GM13976 (cell line): ENCODE results near the gene SMTNL1.
A peak's percentile ranks its signal among the peaks of the same experiment; 100 is the strongest.

Experiments
- DNase-seq: peaks from one replicate; pipeline ENCODE4 v3.0.0; 2012; ENCODE audit warnings: low spot score
- CTCF ChIP-seq: IDR thresholded peaks from 2 replicates; pipeline ENCODE4 v1.5.1; 2012; ENCODE audit warnings: borderline replicate concordance, mild to moderate bottlenecking; ENCODE audit not compliant: insufficient read depth; ENCODE audit errors: extremely low read depth, missing control alignments, control extremely low read depth
- in situ Hi-C: fragments of 300-500 bp; cut with MboI; formaldehyde crosslinking; loops from one replicate; pipeline ENCODE4 v1.12.0; 2022; ENCODE audit warnings: low sequenced_read_pairs, mixed read lengths, inconsistent platforms; ENCODE audit not compliant: unreplicated experiment

Gene SMTNL1

GRCh38 chr11:57552479-57552878, 15.1 kb downstream of the SMTNL1 start:
- no peak for TF ChIP-seq CTCF
- DNase-seq: no peak
- in situ Hi-C loops: no loop called here

- DNase-seq: no peak
- TF ChIP-seq CTCF: no peak
- in situ Hi-C loops: no loop called here
These were observed 18.0 kb downstream of the SMTNL1 start for GRCh38 chr11:57555393-57555792.

GRCh38 chr11:57556041-57556440, 18.6 kb downstream of the SMTNL1 start:
- in situ Hi-C loops: no loop called here
- TF ChIP-seq CTCF: no peak
- no peak for DNase-seq

- DNase-seq: no peak
- TF ChIP-seq CTCF: no peak
- in situ Hi-C loops: no loop called here
These were observed 22.8 kb downstream of the SMTNL1 start for GRCh38 chr11:57560146-57560545.

- TF ChIP-seq CTCF: no peak
- no peak for DNase-seq
- in situ Hi-C loops: no loop called here
These were observed 25.2 kb downstream of the SMTNL1 start for GRCh38 chr11:57562596-57562995.

GRCh38 chr11:57566005-57566904, 28.9 kb downstream of the SMTNL1 start:
- TF ChIP-seq CTCF: no peak
- DNase-seq: peak; percentile 70
- in situ Hi-C loops: loop anchor here (5.0 kb wide), 1 partner anchor 76 kb away; no protein-coding TSS in a partner anchor
